ENCODE results near the gene KRT80.

DNA sequence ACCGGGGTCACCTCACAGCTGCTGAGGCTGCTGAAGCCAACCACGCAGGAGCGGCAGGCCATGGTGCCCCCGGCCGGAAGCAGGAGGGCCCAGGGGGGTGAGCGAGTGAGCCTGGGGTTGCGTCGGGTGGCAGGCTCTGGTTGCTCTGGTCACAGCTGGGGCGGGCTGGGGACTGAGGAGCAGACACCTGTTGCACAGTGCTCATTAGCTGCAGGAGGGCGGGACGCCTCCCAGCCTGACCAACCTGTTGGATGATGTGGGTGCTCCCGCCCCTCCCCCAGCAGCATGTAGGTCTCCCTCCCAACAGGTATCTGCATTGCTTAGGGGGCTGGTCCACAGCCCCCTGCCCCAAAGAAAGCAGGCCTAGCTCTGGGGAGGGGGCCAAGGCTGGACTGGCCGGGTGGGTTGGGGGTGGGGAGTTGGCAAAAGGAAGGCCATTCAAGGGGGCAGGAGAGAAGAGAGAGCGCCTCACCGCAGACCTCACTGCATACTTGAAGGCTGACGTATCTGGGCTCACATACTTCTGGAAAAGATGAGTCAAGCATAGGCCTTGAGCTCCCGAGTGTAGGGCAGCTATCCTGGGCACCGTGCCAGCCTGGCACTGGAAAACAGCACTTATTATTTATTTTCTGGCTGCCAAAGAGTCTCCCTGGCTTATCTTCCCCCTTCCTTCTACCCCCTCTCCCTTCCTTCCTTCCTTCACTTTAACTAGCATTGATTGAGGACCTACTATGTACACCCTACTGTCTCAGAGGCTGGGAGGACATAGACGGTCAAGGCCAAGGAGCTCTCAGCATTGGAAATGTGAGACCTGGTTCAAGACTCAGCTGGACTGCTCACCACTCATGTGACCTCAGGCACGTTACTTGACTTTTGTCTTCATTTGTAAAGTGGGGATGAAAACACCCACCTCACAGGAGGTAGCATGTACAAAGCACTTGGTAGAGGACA lies at the start of gene KRT80:
- TF ChIP-seq POLR2A (IDR thresholded peaks at IDR 0.05; ENCODE audit: low read length): peak; percentile 60
- TF ChIP-seq ESRRA (IDR thresholded peaks at IDR 0.05; ENCODE audit: borderline replicate concordance, low read length): no peak
- no peak for TF ChIP-seq CTCF (IDR thresholded peaks at IDR 0.05)
- no peak for TF ChIP-seq CHD2 (IDR thresholded peaks at IDR 0.05; ENCODE audit: low read length, partially characterized antibody)
- TF ChIP-seq, protein P1, sequence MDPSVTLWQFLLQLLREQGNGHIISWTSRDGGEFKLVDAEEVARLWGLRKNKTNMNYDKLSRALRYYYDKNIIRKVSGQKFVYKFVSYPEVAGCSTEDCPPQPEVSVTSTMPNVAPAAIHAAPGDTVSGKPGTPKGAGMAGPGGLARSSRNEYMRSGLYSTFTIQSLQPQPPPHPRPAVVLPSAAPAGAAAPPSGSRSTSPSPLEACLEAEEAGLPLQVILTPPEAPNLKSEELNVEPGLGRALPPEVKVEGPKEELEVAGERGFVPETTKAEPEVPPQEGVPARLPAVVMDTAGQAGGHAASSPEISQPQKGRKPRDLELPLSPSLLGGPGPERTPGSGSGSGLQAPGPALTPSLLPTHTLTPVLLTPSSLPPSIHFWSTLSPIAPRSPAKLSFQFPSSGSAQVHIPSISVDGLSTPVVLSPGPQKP (IDR thresholded peaks at IDR 0.05; ENCODE audit: low read depth, low read length): no peak
